ENCODE measurements around the gene PEX16. TPM values are rescaled to one million over a fixed set of nuclear protein-coding genes. Genes with fewer than 3 reads are reported as not detected.

The PEX16 gene
- total and polyA plus RNA-seq, 2 of the 13 experiments (the other 11 are each of a cell fraction or from before 2014, with no cell fraction given): 12.5 to 21.8 TPM

DNA sequence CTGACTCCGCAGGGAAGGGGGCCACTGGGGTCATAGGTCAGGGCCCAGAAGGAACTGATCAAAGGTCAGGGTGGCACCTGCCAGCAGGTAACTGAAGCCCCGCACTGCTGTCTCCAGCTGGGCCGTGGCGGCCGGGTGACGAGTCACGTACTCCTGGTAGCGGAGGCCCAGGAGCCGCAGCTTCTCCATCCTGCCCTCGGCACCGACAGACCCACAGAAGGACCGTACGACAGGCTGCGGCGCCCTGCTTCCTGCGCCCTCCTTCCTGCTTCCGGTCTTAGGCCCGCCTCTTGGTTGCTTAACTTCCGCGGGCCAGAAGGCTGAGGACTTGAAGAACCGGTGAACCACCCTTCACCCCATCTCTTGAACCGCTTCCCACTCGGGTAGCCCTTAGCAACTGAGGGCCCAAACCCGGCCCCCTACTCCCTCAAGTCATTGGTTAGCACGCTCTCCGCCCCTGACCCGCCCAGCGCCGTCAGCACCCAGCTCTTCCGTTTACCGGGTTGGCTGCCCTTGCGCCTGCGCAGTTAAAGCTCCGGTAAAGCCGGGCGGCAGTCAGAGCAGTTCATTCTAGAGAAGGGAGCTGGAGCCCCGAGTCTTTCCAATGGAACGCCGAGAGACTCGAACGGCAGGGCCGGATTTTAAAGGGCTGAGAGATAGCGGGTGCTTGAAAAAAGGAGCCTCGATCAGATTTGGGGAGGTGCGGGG is at the start of gene PEX16 (continued):
- TF ChIP-seq ZC3H4 (CRISPR knock-in tag; IDR thresholded peaks at IDR 0.05; ENCODE audit: borderline replicate concordance): no peak
- TF ChIP-seq SCMH1 (CRISPR knock-in tag; IDR thresholded peaks at IDR 0.05; ENCODE audit: borderline replicate concordance): no peak
- 0 out of 2 replicates have a peak, but pooled peaks have one; percentile 28 for TF ChIP-seq ZMAT3 (CRISPR knock-in tag; conservative IDR thresholded peaks at IDR 0.05)
- peak; percentile 43; the same call in 1 of the 2 replicates for TF ChIP-seq HDAC1 (CRISPR knock-in tag; IDR thresholded peaks at IDR 0.05)
- no peak for TF ChIP-seq MED8 (CRISPR knock-in tag; IDR thresholded peaks at IDR 0.05; ENCODE audit: insufficient replicate concordance)
- no peak for TF ChIP-seq ZNF83 (CRISPR knock-in tag; IDR thresholded peaks at IDR 0.05; ENCODE audit: borderline replicate concordance)
- TF ChIP-seq NFYB (CRISPR knock-in tag; IDR thresholded peaks at IDR 0.05): peak; percentile 70
- no peak for TF ChIP-seq NFRKB (IDR thresholded peaks at IDR 0.05)
- TF ChIP-seq, protein P1, sequence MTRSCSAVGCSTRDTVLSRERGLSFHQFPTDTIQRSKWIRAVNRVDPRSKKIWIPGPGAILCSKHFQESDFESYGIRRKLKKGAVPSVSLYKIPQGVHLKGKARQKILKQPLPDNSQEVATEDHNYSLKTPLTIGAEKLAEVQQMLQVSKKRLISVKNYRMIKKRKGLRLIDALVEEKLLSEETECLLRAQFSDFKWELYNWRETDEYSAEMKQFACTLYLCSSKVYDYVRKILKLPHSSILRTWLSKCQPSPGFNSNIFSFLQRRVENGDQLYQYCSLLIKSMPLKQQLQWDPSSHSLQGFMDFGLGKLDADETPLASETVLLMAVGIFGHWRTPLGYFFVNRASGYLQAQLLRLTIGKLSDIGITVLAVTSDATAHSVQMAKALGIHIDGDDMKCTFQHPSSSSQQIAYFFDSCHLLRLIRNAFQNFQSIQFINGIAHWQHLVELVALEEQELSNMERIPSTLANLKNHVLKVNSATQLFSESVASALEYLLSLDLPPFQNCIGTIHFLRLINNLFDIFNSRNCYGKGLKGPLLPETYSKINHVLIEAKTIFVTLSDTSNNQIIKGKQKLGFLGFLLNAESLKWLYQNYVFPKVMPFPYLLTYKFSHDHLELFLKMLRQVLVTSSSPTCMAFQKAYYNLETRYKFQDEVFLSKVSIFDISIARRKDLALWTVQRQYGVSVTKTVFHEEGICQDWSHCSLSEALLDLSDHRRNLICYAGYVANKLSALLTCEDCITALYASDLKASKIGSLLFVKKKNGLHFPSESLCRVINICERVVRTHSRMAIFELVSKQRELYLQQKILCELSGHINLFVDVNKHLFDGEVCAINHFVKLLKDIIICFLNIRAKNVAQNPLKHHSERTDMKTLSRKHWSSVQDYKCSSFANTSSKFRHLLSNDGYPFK (CRISPR knock-in tag; IDR thresholded peaks at IDR 0.05; ENCODE audit: borderline replicate concordance): peak; percentile 37; the same call in 1 of the 2 replicates
- TF ChIP-seq ZNF251 (CRISPR knock-in tag; IDR thresholded peaks at IDR 0.05): no peak
- no peak for TF ChIP-seq CCDC6 (CRISPR knock-in tag; IDR thresholded peaks at IDR 0.05)
- no peak for TF ChIP-seq ZNF20 (CRISPR knock-in tag; IDR thresholded peaks at IDR 0.05)
- TF ChIP-seq ZEB1 (IDR thresholded peaks at IDR 0.05; ENCODE audit: insufficient replicate concordance, low read depth): peak; percentile 5
- peak in 1 of 2 experiments; percentile 82; a peak in 2 of 4 replicates for TF ChIP-seq NR2F1 (CRISPR knock-in tag; IDR thresholded peaks at IDR 0.05)
- TF ChIP-seq, protein P2, sequence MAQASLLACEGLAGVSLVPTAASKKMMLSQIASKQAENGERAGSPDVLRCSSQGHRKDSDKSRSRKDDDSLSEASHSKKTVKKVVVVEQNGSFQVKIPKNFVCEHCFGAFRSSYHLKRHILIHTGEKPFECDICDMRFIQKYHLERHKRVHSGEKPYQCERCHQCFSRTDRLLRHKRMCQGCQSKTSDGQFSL (CRISPR knock-in tag; IDR thresholded peaks at IDR 0.05): no peak
- TF ChIP-seq ZNF557 (CRISPR knock-in tag; IDR thresholded peaks at IDR 0.05): no peak
- TF ChIP-seq HNRNPLL (IDR thresholded peaks at IDR 0.05; ENCODE audit: low read depth, low read length, poor library complexity, severe bottlenecking): peak; percentile 24
- TF ChIP-seq ETV5 (CRISPR knock-in tag; IDR thresholded peaks at IDR 0.05; ENCODE audit: borderline replicate concordance): peak; percentile 74
- TF ChIP-seq, protein P3, sequence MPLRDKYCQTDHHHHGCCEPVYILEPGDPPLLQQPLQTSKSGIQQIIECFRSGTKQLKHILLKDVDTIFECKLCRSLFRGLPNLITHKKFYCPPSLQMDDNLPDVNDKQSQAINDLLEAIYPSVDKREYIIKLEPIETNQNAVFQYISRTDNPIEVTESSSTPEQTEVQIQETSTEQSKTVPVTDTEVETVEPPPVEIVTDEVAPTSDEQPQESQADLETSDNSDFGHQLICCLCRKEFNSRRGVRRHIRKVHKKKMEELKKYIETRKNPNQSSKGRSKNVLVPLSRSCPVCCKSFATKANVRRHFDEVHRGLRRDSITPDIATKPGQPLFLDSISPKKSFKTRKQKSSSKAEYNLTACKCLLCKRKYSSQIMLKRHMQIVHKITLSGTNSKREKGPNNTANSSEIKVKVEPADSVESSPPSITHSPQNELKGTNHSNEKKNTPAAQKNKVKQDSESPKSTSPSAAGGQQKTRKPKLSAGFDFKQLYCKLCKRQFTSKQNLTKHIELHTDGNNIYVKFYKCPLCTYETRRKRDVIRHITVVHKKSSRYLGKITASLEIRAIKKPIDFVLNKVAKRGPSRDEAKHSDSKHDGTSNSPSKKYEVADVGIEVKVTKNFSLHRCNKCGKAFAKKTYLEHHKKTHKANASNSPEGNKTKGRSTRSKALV (CRISPR knock-in tag; IDR thresholded peaks at IDR 0.05): no peak
- TF ChIP-seq, protein P4, sequence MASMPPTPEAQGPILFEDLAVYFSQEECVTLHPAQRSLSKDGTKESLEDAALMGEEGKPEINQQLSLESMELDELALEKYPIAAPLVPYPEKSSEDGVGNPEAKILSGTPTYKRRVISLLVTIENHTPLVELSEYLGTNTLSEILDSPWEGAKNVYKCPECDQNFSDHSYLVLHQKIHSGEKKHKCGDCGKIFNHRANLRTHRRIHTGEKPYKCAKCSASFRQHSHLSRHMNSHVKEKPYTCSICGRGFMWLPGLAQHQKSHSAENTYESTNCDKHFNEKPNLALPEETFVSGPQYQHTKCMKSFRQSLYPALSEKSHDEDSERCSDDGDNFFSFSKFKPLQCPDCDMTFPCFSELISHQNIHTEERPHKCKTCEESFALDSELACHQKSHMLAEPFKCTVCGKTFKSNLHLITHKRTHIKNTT (CRISPR knock-in tag; IDR thresholded peaks at IDR 0.05): no peak
- no peak for TF ChIP-seq TAF15 (IDR thresholded peaks at IDR 0.05; ENCODE audit: low read depth, low read length, poor library complexity, severe bottlenecking)
- no peak for TF ChIP-seq PLRG1 (conservative IDR thresholded peaks at IDR 0.05)
- no peak for TF ChIP-seq SOX13 (IDR thresholded peaks at IDR 0.05)
- TF ChIP-seq SOX13 (CRISPR knock-in tag; conservative IDR thresholded peaks at IDR 0.05 in 1 of 2, IDR thresholded peaks at IDR 0.05 in 1 of 2): no peak
- TF ChIP-seq SNAPC2 (CRISPR knock-in tag; IDR thresholded peaks at IDR 0.05): no peak
